ENCODE data around the gene ARHGAP45.

ARHGAP45 gene

DNA sequence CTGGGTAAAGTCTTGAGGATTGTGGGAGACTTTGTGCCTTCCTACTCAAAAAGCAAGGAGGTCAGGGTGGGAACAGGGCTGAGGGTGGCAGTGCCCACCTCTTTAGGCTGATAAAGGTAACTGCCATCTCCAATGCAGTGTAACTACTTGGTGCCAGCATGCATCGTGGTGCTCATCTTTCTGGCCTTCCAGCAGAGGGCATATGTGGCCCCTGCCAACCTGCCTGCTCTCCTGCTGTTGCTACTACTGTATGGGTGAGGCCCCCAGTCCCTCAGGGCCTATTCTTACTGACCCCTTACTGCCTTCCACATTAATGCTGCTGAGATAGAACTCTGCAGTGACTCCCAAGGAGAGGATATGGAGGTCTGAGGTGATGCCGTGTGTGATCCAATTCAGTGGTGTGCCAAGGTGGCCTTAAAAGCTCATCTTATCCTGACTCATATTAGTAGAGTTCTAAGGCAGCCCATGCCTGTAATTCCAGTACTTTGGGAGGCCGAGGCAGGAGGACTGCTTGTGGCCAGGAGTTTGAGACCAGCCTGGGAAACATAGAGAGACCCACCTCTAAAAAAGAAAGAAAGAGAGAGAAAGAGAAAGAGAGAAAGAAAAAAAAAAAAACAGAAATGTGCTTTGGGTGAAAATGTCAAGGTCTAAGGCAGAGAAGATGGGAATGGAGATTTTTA, 9.7 kb upstream of the ARHGAP45 start:
- no peak for DNase-seq

- DNase-seq = no peak
Measured at GRCh38 chr19:1058112-1058511, 8.9 kb upstream of the ARHGAP45 start.

DNA sequence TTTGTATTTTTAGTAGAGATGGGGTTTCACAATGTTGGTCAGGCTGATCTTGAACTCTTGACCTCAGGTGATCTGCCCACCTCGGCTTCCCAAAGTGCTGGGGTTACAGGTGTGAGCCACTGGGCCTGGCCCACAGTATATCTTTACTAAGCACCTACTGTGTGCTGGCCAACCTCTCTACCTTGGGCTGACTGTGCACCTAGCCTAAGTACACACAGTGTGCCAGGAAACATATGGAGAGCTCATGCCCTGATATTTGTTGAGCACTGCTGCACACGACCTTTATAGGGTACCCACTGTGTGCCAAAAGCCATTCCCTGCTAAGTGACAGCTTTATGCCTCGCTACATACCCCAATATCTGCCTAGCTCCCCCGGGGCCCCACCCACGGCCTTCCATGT, 6.3 kb upstream of the ARHGAP45 start:
- DNase-seq = no peak

DNA sequence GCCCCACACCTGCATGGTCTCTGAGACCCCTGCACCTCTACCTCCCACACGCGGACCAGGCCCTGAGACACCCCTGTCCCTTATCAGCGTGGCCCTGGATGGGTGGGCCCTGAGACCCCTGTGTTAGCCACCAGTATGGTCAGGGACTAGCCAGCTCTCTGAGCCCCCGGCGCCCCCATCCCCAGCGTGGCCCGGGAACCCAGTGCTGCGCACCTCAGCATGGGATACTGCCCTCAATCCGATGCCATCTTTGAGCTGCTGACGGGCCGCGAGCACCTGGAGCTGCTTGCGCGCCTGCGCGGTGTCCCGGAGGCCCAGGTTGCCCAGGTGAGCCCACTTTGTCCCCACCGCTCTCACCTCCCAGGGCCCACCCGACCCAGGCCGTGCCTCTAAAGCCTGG, 5.0 kb upstream of the ARHGAP45 start:
- DNase-seq = no peak

DNA sequence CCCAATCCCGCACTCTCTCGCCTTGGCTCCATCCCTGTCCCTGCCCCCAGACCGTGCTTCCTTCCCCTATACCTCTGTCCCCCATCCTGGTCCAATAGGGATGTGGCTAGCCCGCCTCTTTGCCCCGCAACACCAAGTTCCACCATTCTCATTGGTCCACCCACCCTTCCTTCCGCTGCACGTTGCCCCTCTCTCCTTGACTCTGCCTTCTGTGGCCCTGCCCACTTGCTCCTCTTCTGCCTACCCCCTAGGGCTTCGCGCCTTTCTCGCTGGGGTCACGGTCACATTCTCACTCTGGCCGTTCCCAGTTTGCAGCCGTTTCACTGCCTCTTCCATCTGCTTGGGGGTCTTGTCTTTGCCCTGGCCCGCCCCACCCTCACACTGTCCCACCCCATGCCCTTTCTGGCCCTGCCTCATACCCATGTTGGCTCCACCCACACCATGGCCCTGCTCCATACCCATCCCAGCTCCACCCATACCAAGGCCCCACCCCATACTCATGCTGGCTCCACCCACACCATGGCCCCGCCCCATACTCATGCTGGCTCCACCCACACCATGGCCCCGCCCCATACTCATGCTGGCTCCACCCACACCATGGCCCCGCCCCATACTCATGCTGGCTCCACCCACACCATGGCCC, 4.5 kb upstream of the ARHGAP45 start:
- DNase-seq = no peak

DNA sequence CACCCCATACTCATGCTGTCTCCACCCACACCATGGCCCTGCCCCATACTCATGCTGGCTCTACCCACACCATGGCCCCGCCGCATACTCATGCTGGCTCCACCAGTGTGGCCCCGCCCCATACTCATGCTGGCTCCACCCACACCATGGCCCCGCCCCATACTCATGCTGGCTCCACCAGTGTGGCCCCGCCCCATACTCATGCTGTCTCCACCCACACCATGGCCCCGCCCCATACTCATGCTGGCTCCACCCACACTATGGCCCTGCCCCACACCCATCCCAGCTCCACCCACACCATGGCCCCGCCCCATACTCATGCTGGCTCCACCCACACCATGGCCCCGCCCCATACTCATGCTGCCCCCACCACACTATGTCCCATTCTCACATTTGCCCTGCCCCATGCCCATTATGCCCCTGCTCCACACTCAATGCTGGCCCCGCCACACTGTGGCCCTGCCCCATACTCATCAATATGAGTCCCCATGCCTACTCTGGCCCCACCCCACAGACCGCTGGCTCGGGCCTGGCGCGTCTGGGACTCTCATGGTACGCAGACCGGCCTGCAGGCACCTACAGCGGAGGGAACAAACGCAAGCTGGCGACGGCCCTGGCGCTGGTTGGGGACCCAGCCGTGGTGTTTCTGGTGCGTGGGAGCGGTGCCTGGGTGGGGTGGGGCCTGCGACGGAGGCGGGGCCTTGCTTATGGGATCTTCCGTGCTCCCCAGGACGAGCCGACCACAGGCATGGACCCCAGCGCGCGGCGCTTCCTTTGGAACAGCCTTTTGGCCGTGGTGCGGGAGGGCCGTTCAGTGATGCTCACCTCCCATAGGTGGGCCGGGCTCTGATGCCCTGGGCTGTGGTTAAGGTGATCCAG, 3.7 kb upstream of the ARHGAP45 start:
- DNase-seq = no peak

- no peak for DNase-seq
Measured at GRCh38 chr19:1063909-1064660, 2.9 kb upstream of the ARHGAP45 start.

- peak; percentile 56 for DNase-seq
Measured at GRCh38 chr19:1064661-1065605, 2.0 kb upstream of the ARHGAP45 start.

DNA sequence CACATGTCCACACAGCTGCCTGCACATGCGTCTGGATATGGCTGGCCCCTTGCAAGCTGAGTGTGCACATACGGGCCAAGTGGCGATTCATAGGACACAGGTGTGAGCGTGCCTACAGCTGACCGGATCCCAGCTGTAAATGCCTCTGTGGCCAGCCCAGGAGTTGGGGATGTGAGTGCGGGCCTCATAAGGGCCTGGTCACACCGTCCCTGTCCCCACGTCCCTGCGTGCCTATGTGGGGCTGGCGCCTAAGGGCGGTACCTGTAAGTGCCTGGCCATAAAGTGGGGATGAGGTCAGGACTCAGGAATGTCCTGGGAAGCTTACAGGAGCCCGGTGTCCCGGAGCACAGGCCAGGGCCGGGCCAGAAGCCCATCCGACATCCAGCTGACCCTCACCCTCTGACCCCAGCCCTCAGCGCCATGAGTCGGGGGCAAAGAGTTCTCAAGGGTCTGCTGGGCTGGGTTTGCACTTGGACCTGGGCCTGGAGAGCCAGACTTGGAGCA, 1.3 kb upstream of the ARHGAP45 start:
- no peak for DNase-seq

GRCh38 chr19:1066251-1066747, 668 bp upstream of the ARHGAP45 start:
- no peak for DNase-seq

DNA sequence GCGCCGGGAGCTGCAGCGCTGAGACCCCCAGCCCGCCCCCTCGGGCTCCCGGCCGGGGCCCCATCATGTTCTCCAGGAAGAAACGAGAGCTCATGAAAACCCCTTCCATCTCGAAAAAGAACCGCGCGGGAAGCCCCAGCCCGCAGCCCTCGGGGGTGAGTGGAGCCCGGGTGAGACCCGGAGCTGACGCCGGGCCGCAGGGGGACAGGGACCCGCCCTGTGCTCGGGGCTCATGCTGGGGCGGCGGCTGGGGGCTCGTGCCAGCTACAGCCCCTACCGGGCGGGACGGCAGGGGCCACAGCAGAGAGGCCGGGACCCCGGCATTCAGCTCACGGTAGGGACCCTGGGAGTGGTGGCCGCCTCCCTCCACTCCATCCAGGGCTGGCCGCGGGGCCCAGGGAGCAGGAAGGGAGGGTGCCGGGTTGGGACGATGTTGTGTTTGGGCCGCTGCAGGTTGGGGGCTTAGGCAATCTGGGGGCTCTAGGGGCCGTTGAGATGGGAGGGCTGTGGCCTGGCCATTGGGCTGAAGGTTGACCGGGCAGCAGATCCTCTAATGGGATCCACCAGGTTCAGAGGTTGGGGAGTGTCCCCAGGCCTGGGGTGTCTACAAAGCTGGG, 482 bp downstream of the ARHGAP45 start:
- peak; percentile 88 for DNase-seq

GRCh38 chr19:1068009-1069001, 1.3 kb downstream of the ARHGAP45 start:
- DNase-seq = peak; percentile 48

DNA sequence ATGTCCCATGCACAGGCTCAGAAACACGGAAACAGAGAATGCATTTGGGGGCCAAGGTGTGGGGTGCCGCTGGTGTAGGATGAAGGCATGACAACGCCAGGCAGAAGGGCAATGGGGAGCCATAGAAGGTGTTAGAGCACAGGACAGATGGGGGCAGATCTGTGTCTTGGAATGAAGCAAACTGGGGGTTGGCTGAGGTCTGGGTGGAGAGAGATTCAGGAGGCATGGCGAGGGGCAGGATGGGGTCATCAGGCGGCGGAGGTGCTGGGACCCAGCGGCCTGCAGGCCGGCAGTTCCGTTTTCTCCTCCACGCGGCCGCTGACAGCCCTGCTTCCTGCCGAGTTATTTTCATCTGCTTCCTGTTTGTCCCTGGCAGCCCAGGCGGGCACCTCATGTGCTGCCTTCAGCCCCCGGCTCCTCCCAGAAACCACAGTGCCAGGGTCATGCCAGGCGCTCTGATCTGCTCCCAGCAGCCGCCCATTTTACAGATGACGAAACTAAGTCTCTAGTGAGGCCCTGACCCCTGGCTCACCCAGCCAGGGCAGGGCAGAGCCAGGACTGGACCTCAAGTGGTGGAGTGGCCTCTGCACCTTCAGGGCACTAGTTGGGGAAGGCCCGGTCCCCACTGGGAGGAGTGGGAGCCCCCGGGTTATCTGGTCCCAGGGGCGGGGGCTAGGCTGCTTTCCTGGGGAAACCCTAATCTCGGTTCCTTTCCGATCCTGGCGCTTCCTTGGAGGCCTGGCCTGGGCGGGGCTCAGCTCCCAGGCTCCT, 2.2 kb downstream of the ARHGAP45 start:
- no peak for DNase-seq

- DNase-seq = no peak
Measured at GRCh38 chr19:1070576-1070930, 3.6 kb downstream of the ARHGAP45 start.

DNA sequence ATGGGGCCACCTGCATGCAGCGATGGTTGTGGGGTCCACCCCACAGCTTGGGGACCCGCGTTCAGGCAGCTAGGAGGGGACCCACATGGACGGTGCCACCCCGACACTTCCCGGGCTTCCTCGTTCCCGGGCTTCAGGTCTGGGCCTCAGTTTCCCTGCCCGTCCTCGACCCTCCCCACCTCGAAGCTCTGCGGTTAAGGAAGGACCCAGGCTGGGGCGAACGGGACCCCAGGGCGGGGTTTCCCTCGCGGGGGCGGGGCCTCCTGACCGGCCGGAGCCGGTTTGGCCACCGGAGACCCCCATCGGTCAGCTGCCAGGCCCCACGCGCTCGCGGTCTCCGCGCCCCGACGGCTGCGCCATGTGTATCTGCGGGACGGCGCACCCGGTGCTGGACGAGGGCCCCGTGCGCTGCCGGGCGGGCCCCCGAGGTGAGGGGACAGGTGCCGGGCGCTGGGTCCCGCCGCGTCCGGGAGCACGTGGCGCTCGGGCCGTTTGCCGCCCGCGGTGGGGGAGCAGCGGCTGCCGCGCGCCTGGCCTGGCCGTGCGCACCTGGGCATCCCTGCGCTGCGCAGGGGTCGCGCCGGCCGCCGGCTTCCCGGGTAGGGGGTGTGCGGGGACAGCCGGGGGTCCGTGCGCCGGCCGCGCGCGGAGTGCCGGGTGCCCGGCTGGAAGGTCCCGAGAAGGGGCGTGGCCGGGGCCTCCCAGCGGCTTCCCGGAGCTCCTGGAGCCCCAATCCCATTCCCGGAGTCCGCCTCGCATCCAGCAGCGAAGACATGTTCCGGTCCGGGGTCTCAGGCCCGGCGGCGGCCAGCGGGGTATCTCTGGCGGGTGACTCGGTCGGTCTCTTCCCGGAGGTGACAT, 4.2 kb downstream of the ARHGAP45 start:
- no peak for DNase-seq

- no peak for DNase-seq
Measured at GRCh38 chr19:1072371-1073015, 5.5 kb downstream of the ARHGAP45 start.
